ENCODE measurements around the gene ELL. TPM values are rescaled to one million over a fixed set of nuclear protein-coding genes. Genes with fewer than 3 reads are reported as not detected.

Gene ELL
- total RNA-seq, 4 donors from 2014 or later: 9.1 to 35.1 (median 20.1) TPM

- Histone ChIP-seq H3K4me1 (peaks cover 0 to 20% (median 14%) of the 10 kb centered on the region in 4 donors), H3K36me3 (no peaks in the 10 kb centered on the region), H3K9me3 (no peaks in the 10 kb centered on the region), H3K4me3 (no peak overlapping the region), H3K27ac (replicated peaks in 1 of 4) (peak overlapping the region in 1 of 4 donors; percentile 27), H3K27me3 (peaks cover 0 to 19% (median 9%) of the 10 kb centered on the region in 4 donors)
- TF ChIP-seq EP300 (IDR thresholded peaks at IDR 0.05): no peak
- TF ChIP-seq, protein P1, sequence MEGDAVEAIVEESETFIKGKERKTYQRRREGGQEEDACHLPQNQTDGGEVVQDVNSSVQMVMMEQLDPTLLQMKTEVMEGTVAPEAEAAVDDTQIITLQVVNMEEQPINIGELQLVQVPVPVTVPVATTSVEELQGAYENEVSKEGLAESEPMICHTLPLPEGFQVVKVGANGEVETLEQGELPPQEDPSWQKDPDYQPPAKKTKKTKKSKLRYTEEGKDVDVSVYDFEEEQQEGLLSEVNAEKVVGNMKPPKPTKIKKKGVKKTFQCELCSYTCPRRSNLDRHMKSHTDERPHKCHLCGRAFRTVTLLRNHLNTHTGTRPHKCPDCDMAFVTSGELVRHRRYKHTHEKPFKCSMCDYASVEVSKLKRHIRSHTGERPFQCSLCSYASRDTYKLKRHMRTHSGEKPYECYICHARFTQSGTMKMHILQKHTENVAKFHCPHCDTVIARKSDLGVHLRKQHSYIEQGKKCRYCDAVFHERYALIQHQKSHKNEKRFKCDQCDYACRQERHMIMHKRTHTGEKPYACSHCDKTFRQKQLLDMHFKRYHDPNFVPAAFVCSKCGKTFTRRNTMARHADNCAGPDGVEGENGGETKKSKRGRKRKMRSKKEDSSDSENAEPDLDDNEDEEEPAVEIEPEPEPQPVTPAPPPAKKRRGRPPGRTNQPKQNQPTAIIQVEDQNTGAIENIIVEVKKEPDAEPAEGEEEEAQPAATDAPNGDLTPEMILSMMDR (IDR thresholded peaks at IDR 0.05): peak; percentile 22 to 37 (median 33)
- TF ChIP-seq POLR2AphosphoS5 (IDR thresholded peaks at IDR 0.05): no peak
- WGBS: 40% methylated on average over 7 of the region's 7 CpGs
- intact Hi-C loops (cut with DNase I): no loop called here
- no peak for DNase-seq (ENCODE audit: extremely low spot score)
Measured at GRCh38 chr19:18401580-18402112, 120.2 kb downstream of the ELL start.

DNA sequence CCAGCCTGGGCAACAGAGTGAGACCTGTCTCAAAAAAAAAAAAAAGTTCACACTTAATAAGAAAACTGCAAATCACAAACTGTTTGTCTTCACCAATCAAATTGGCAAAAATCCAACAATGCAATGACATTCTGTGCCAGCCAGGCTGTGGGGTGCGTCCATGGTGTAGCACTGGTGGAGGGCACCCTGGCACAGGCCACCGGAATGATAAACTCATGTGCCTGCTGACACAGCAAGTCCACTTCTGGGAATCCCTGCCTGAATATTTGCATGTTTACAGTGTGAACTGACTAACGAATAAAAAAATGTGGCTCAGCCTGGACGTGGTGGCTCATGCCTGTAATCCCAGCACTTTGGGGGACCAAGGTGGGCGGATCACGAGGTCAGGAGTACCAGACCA is 122.9 kb downstream of the ELL start:
- H3K27me3 ChIP-seq: peaks cover 0 to 36% (median 11%) of the 10 kb centered on the region in 4 donors
- no peak for DNase-seq (ENCODE audit: extremely low spot score)
- intact Hi-C loops (cut with DNase I): no loop called here

GRCh38 chr19:18397242-18398202 is 124.3 kb downstream of the ELL start, which contains the start of gene LRRC25:
Gene LRRC25, minus strand, starts transcription at chr19:18397622. Its CDS starts 659 bp downstream, at chr19:18396963.
- DNase-seq (ENCODE audit: extremely low spot score): no peak
- no peaks in the 10 kb centered on the region for H3K36me3 ChIP-seq
- TF ChIP-seq EP300 (IDR thresholded peaks at IDR 0.05) (no peak), POLR2AphosphoS5 (IDR thresholded peaks at IDR 0.05) (peak; percentile 10 to 38), POLR2A (IDR thresholded peaks at IDR 0.05; ENCODE audit: low read depth) (no peak)
- TF ChIP-seq, protein P1 (IDR thresholded peaks at IDR 0.05): no peak
- peak within 1 kb of the TSS in 1 of 4 donors; percentile 34 for H3K27ac ChIP-seq (replicated peaks in 1 of 4)
- intact Hi-C loops (cut with DNase I): no loop called here
- peaks cover 0 to 20% (median 14%) of the 10 kb centered on the region in 4 donors for H3K4me1 ChIP-seq
- WGBS: 24% methylated on average over 12 of the region's 33 CpGs
- no peaks in the 10 kb centered on the region for H3K9me3 ChIP-seq
- peak within 1 kb of the TSS; percentile 24 to 52 (median 39) for H3K4me3 ChIP-seq
- H3K27me3 ChIP-seq: peaks cover 0 to 36% (median 11%) of the 10 kb centered on the region in 4 donors

More for the DNA sequence above, 122.9 kb downstream of the ELL start:
- Histone ChIP-seq H3K4me3 (no peak overlapping the region), H3K27ac (replicated peaks in 1 of 4) (no peak overlapping the region), H3K36me3 (no peaks in the 10 kb centered on the region), H3K4me1 (peaks cover 0 to 20% (median 14%) of the 10 kb centered on the region in 4 donors), H3K9me3 (no peaks in the 10 kb centered on the region)
- TF ChIP-seq POLR2A (IDR thresholded peaks at IDR 0.05; ENCODE audit: low read depth): no peak
- no peak for TF ChIP-seq EP300 (IDR thresholded peaks at IDR 0.05)
- TF ChIP-seq POLR2AphosphoS5 (IDR thresholded peaks at IDR 0.05): no peak
- TF ChIP-seq, protein P1 (IDR thresholded peaks at IDR 0.05): no peak
- 53% methylated on average over 6 of the region's 6 CpGs for WGBS

- peaks cover 0 to 36% (median 11%) of the 10 kb centered on the region in 4 donors for H3K27me3 ChIP-seq
- peaks cover 0 to 20% (median 14%) of the 10 kb centered on the region in 4 donors for H3K4me1 ChIP-seq
- peak overlapping the region; percentile 24 to 52 (median 39) for H3K4me3 ChIP-seq
- H3K36me3 ChIP-seq: no peaks in the 10 kb centered on the region
- intact Hi-C loops (cut with DNase I): no loop called here
- DNase-seq (ENCODE audit: extremely low spot score): no peak
- WGBS: 47% methylated on average over 19 of the region's 37 CpGs
- no peak for TF ChIP-seq POLR2A (IDR thresholded peaks at IDR 0.05; ENCODE audit: low read depth)
- TF ChIP-seq POLR2AphosphoS5 (IDR thresholded peaks at IDR 0.05): no peak
- TF ChIP-seq, protein P1 (IDR thresholded peaks at IDR 0.05): no peak
- TF ChIP-seq EP300 (IDR thresholded peaks at IDR 0.05): no peak
- H3K27ac ChIP-seq (replicated peaks in 1 of 4): no peak overlapping the region
- no peaks in the 10 kb centered on the region for H3K9me3 ChIP-seq
Measured at GRCh38 chr19:18396471-18397241, 125.2 kb downstream of the ELL start.
